NCI-H1694 treated with DMSO at 0.1 percent for 48 hours (cell line): ENCODE measurements around the gene HOMEZ.
"Not testable (repeated sequence)": the region's sequence is repeated elsewhere in the genome, so short reads cannot be mapped to it uniquely, and the experiment has no call there.

Experiments
- DNase-seq: peaks from one replicate; lab custom pipeline; 2025; lab: John Stamatoyannopoulos, UW

The HOMEZ gene

GRCh38 chr14:23286020-23286901, at the start of gene HOMEZ:
HOMEZ (minus strand) TSS chr14:23286132; CDS start chr14:23285952, 180 bp downstream.
- peak; percentile 98 for DNase-seq

DNA sequence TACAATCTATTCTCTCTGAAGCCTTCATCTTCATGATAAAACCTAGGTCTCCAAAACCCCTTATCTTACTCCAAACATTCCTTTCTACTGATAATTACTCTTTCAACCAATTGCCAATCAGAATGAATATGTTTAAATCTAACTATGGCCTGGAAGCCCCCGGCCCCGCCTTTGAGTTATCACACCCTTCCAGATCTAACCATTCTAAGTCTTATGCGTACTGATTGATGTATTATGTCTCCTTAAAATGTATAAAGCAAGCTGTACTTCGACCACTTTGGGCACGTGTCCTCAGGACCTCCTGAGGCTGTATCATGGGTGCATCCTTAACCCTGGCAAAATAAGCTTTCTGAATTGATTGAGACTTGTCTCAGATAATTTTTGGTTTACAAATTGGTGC, 49.7 kb upstream of the HOMEZ start:
- DNase-seq = no peak

- peak; percentile 79 for DNase-seq
These were observed 42.2 kb upstream of the HOMEZ start for GRCh38 chr14:23327947-23328744.

GRCh38 chr14:23326491-23327332, 40.8 kb upstream of the HOMEZ start:
- DNase-seq = no peak

DNA sequence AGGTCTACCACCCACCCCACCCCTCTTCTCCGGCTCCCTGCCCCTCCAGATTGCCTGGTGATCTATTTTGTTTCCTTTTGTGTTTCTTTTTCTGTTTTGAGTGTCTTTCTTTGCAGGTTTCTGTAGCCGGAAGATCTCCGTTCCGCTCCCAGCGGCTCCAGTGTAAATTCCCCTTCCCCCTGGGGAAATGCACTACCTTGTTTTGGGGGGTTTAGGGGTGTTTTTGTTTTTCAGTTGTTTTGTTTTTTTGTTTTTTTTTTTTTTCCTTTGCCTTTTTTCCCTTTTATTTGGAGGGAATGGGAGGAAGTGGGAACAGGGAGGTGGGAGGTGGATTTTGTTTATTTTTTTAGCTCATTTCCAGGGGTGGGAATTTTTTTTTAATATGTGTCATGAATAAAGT, 39.8 kb upstream of the HOMEZ start:
- DNase-seq = not testable (repeated sequence)

- DNase-seq = no peak
These were observed 39.1 kb upstream of the HOMEZ start for GRCh38 chr14:23324993-23325392.

DNA sequence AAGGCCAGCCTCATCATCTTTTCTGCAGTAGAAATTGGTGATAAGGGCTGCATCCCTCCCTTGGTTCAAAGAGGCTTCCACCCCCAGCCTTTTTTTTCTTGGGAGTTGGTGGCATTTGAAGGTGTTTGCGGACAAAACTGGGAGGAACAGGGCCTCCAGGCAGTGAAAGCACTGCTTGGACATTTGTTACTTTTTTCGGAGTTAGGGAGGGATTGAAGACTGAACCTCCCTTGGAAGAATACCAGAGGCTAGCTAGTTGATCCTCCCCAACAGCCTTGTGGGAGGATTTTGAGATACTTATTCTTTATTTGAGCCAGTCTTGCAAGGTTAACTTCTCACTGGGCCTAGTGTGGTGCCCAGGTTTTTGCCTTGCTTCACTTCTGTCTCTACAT, 38.5 kb upstream of the HOMEZ start:
- no peak for DNase-seq

DNA sequence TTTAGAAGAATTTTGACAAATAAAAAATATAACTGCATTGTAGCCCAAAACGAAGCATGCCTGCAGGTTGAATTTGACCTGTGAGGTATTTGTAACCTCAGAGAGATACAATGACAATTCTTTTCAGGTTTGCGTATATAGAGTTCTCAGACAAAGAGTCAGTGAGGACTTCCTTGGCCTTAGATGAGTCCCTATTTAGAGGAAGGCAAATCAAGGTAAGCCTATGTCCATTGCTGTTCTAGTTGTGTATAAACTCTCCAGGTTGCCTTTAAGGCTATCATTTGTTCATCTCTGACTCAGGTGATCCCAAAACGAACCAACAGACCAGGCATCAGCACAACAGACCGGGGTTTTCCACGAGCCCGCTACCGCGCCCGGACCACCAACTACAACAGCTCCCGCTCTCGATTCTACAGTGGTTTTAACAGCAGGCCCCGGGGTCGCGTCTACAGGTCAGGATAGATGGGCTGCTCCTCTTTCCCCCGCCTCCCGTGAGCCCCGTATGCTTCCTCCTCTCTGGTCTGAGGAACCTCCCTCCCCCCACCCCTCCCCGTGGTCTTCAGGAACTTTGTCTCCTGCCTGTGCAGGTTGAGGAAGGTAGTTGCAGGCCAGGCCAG, 38.0 kb upstream of the HOMEZ start:
- DNase-seq = no peak

DNA sequence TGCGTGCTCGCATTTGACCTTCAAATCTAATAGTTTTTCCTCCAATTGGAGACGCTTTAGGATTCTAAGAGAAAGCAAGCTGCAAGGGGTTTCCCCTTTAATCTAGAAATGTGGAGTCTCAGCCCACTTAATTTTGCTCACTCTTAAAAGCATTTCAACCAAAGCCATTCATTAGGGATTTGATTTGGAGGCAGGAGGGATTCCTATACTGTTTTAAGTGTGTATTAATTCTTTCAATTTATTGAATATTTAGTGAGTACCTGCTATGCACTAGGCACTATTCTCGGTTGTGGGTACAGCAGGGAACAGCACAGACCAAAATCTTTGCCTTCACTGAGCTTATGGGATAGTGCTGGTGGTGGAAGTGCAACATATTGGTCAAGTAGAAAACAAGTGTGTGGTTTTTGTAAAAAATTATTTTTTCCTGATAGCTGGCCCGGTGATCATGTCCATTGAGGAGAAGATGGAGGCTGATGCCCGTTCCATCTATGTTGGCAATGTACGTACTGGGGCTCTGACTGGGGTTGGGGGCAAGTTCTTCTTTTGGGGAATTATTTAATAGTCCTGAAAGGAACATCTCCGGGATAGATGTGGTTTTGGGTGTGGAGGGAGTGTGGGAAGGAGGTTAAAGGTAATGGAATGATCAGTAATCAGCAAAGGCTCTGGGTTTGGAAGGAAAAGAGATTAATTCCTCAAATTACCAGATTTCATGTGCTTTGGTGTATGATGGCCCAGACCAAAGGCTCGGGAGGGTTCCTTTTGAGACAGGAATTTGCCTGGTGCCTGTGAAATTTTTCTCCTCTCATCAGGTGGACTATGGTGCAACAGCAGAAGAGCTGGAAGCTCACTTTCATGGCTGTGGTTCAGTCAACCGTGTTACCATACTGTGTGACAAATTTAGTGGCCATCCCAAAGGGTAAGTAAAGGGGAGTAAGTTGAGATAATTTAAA, 36.9 kb upstream of the HOMEZ start:
- no peak for DNase-seq

- no peak for DNase-seq
These were observed 35.9 kb upstream of the HOMEZ start for GRCh38 chr14:23321572-23322547.

DNA sequence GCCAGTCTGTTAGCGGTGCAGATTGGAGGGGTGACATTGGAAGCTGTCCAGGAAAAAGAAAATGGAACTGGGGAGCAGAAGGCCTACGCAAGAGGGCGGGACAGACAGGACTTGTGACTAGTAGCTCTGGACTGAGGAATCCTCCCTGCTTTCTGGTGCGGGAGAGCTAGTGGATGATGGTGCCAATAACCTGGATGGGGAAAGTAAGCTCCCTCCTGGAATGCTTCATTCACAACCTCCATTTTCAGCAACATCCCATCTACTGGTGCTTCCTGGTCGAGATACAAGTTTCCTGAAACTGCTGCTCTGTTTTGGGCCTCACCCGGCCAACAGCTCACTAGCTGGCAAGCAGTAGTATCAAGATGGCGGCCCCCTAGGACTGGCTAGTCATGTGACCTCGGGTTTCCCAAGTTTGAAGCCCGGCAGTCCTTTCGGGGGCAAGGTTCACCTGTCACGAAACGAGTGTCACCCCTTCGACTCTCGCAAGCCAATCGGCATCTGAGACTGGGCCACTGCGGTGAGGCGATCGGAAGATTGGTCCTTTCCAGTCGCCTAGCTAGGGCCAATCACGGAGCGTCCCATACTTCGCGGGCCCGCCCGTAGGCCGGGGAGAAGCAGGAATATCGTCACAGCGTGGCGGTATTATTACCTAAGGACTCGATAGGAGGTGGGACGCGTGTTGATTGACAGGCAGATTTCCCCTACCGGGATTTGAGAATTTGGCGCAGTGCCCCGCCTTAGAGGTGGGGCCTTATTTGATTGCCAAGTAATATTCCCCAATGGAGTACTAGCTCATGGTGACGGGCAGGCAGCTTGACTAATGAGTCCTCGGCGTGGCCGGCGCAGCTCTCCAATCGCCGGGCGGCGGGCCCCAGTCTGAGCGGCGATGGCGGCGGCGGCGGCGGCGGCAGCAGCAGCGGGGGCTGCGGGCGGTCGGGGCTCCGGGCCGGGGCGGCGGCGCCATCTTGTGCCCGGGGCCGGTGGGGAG, 34.9 kb upstream of the HOMEZ start, which contains the start of gene PABPN1:
PABPN1 (plus strand) TSS at position 874 of the 988 bp plus-strand sequence; CDS start at position 887, 13 bp downstream.
- peak; percentile 100 for DNase-seq

GRCh38 chr14:23319746-23320583, 34.0 kb upstream of the HOMEZ start:
- no peak for DNase-seq

- DNase-seq = no peak
These were observed 30.4 kb upstream of the HOMEZ start for GRCh38 chr14:23316300-23316699.

GRCh38 chr14:23310546-23310945, 24.6 kb upstream of the HOMEZ start:
- DNase-seq = no peak

DNA sequence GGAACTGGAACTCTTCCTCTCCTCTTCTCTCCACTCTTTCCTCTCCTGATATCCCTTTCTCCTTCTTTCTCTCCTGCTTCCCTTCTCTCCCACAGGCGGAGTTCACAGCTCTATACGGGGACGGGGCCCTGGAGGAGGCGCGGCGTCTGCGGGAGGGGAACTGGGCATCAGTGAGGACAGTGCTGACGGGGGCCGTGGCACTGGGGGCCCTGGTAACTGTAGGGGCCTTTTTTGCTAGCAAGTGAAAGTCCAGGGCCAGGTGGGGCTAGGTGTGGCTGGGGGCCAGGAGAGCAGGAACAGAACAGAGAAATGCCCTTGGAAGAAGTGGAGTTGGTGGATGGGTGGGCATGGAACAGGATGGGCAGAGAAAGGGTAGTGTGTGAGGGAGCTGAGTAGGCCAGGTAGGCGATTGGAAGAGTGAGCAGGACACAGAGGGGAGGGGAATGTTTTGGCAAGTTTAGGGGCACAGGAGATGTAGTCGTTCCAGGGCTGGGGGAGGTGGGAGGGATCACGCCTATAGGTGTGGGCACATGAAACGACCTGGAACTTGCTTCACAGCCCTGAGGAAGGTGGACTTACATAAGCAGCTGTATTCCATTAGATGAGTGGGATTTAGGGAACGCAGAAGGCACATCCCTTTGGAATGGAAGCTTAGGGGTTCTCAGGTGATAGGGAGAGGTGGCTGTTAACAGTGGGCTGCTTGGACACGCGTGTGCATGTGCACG, 23.0 kb upstream of the HOMEZ start:
- DNase-seq = no peak
